Measurements from ENCODE around the gene DCDC2B.
"Not testable (repeated sequence)": the region's sequence is repeated elsewhere in the genome, so short reads cannot be mapped to it uniquely, and the experiment has no call there.

DCDC2B gene

GRCh38 chr1:32228771-32229170 is 19.9 kb downstream of the DCDC2B start:
- no peak for DNase-seq

- no peak for DNase-seq
Observed at GRCh38 chr1:32231843-32232432, 23.0 kb downstream of the DCDC2B start.

- DNase-seq: no peak
Observed at GRCh38 chr1:32232558-32233304, 23.8 kb downstream of the DCDC2B start.

DNA sequence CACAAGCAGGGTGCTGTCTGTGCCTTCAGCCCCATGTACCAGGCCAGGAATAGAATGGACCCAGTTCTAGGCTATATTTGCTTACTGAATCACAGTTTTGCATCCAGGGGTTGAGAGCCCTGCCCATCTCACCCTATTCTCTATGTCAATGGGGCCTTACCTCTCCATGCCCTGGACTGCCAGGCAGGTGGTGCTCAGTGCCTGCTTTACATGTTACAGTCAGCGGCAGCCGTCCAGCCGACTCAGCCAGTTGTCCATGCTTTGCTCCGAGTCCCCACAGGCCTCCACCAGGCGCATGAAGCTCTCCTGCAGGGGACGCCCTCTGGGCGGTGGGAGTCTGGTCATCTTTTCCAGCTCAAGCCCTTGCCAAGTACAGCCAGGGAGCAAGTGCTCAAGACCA is 25.9 kb downstream of the DCDC2B start:
- no peak for DNase-seq

DNA sequence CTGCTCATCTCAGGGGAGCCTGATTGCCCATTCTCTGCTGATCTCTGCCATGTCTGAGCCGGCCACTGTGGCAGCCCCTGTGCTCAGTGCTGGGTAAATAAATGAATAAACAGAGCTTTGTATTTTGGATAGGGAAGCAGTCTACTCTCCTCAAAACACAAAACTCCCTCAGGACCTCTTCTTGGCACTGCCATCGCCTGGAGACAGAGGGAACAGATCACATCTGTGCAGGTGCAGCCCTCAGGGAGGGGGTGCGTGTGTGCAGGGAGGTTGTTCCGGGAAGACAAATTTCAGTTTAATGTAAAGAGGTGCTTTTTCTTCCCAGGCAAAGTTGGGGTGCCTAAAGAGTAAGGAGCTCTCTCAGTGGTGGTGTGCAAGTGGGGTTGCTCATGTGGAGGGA is 30.4 kb downstream of the DCDC2B start:
- DNase-seq: no peak

DNA sequence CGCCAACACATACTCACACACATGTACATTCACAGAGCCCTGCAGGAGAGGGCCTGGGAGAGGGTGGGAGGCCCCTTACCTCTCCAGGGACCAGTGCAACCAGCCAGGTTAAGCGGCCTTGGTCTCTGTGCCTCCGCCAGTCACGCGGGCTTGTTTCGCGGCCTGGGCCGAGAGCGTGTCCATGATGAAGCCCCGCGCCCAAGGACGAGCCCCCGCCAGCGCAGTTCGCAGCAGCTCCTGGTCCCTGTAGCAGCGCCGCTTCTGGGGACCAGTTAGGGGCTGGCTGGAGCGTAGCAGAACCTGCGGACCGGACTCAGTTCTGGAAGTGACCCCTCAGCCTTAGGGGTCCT is 30.9 kb downstream of the DCDC2B start:
- DNase-seq: no peak

GRCh38 chr1:32240140-32240951 is 31.5 kb downstream of the DCDC2B start:
- peak; percentile 9 for DNase-seq

DNA sequence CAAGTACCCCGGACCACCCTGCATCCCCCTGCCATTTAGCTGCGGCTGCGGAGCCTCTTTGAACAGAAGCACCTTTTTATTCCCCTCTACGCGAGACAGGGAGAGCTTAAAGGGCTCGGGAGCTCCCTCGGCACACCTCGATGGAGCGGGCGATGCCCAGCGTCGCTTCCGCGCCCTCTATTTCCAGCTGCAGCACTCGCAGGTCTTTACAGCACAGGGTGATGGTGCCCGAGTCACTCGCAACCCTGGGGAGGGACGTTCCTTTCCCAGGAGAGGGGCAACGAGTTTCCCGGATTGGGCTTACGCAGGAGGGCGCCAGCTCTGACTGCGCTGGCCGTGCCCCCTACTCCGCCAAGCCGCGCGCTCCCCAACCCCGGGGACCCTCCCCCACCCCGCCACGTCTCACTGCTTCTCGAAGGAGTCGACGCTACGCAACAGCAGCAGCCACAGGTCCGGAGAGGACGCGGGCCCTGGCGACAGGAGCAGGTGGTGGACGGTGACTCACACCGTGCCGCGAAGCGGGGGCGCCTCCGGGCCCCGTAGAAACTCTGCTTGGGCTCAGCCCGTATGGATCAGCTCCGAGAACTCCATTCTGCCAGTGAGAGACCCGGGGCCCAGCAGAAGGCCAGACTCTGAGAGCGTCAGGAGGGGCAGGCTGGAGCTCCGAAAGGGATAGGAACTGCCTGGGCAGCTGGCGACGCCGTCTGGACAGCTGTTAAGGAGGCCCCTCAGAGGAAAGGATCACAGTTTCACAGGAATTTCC is 32.3 kb downstream of the DCDC2B start:
- DNase-seq: no peak

DNA sequence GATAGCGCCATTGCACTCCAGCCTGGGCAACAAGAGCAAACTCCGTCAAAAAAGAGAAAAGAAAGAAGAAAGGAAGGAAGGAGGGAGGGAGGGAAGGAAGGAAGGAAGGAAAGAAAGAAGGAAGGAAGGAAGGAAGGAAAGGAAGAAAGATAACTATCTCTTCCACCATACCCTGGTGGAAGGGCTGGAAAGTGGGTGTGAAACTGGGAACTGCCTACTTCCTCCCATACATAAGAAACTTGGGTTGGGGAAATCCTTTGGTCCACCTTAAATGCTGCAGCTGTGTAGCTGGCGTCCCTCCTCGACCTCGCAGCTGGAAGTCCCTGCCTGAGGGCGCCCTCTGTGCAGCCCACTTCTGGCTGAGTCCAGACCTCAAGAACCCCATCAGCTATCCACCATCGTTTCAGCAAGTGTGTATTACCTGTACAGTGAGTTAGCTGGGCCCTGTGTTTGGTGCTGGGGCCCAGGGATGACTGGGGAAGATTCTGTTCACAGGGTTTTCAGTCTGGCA is 33.5 kb downstream of the DCDC2B start:
- no peak for DNase-seq

GRCh38 chr1:32246888-32247273 is 38.0 kb downstream of the DCDC2B start, which contains the start of gene FAM167B:
Gene FAM167B (plus strand): TSS chr1:32247222. CDS start chr1:32247422, 200 bp downstream.
- DNase-seq: no peak

GRCh38 chr1:32247452-32247851 is 38.6 kb downstream of the DCDC2B start:
- DNase-seq: no peak

GRCh38 chr1:32247983-32248889 is 39.3 kb downstream of the DCDC2B start:
- DNase-seq: peak; percentile 66

DNA sequence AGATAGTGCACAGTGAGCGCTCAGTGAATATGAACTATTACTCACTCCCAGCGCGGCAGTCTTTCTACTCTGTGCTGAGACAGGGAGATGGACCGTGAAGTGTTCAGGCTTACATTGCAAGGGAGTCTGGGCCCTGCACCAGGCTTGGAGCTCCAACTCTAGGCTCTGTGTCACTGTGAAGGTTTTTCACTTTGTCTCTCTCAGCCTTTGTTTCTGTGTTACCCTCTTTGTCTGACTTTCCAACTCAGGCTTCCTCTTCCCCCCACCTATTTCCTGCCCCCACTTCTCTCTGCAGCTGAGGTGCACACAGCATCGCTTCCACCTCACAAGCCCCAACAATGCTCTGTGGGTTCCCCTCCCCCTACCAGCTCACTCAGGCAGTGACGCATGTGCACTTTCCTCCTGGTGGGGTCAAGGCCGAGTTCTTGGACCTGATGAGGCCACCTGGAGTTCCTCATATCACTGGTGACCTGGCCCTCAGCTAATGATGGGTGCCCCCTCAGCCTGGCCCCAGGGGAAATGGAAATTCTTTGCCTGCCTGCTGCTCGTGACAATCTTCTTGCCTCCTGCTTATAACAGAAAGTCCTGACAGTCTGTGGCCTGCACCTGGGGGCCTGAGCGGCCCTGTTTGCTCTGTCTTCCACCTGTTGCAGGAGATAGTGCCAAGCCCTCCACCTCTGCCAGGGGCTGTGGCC is 41.1 kb downstream of the DCDC2B start:
- DNase-seq: no peak

DNA sequence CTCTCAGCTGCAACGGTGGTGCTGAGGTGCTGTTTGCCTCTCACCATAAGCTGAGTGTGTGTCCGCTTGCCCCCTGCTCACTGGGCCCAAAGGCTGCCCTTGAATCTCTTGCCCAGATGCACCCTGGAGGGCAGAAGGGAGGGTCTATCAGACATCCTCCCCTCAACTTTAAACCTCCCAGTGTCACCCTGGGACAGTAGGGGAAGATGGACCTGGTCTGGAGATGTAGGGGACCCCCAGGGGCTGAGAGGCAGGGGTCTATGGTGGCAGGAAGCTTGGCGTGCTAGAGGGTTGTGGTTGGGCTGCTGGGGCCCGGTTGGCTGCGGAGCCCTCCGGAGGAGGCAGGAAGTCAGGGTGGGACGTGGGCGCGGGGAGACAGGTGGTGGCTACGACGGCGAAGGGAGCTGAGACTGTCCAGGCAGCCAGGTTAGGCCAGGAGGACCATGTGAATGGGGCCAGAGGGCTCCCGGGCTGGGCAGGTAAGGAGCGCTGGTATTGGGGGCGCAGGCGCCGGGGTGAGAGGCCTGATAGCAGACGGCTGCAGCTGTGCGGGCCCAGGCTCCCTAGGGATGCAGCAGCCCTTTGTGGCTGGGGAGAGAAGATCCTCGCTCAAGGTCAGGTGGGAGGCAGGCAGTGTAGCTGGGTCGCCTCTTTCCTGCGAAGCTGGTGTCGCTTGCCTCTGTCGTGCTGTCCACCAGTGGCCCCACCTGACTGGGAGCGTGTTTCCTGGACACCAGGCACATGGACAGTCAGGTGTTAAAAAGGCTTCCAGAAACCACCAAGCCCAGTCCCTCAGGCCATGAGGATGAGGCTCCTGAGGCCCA is 42.2 kb downstream of the DCDC2B start, which contains the start of gene LCK:
Gene LCK, plus strand, starts transcription at position 373 of the 824 bp plus-strand sequence. CDS start 23,065 bp downstream, outside the sequence.
- no peak for DNase-seq

DNA sequence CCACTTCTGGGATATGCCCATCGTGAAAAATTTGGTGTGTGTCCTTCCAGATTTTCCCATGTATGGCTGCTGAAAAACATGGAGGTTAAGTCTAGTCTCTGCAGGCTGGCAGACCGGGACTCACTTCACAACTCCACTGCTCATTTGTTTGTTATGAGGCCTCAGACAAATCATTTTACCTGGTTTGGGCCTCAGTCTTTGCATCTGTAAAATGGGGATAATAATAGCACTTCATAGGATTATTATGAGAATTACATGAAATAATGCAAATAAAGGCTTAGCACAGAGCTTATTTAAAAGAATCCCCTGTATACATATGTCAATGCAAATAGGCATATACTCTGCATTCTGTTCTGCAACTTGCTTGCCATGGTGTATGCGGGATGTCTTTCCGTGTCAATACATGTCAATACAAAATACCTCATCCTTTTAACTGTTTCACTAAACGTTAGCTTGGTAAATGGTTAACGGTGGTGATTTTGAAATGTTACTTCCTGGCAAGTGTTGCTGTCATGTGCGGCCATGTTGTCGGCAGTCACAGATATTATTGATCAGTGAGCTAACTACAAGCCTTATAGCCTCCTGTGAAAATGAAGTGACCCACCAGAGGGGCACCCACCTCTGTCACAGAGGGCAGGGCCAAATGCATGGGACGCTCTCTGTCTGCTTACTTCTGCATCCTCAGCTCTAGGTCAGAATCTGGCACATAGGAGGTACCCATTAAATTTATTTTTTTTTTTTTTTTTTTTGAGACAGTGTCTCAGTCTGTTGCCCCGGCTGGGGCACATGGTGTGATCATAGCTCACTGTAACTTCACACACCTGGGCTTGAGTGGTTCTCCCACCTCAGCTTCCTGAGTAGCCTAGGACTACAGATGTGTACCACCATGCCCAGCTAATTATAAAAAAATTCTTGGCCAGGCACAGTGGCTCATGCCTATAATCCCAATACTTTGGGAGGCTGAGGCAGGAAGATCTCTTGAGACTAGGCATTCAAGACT is 46.5 kb downstream of the DCDC2B start:
- DNase-seq: no peak

DNA sequence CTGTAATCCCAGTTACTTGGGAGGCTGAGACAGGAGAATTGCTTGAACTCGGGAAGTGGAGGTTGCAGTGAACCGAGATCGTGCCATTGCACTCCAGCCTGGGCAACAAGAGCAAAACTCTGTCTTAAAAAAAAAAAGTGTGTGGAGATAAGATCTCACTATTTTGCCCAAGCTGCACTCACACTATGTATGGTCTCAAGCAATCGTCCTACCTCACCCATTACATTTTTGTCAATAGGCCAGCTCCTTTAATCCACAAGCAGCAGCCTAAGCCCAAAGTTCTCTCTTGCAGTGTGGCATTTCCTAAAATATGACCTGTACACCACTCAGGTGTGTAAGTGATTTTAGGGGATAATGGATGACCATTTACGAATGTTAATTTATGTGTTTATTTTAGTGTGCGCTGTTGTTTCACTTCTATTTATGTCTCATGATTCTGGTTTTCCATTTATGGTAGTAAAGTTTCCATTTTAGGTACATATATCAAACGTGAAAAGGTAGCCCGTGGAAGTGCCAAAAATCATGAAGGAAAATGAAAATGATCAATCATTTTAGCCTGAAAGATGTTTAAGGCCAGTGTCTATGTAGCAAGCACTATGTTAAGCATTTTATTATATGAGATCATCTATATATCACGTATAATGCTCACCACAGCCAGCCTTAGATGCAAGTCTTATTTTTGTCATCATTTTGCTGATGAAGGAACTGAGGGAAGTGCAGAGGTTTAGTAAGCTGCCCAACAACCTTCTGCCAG is 47.8 kb downstream of the DCDC2B start:
- no peak for DNase-seq

GRCh38 chr1:32257227-32257508 is 48.3 kb downstream of the DCDC2B start:
- no peak for DNase-seq

- not testable (repeated sequence) for DNase-seq
Observed at GRCh38 chr1:32263236-32263593, 54.3 kb downstream of the DCDC2B start.

All from NCI-H2081 treated with DMSO at 0.1 percent for 48 hours (cell line).